G401.6 (cell line): ENCODE data around the gene SAMD4A.

Source experiments
- FAIRE-seq: peaks from 2 replicates; lab custom pipeline; 2012; peaks lifted over from hg19 to GRCh38; lab: Jason Lieb, UNC

SAMD4A gene, protein sequence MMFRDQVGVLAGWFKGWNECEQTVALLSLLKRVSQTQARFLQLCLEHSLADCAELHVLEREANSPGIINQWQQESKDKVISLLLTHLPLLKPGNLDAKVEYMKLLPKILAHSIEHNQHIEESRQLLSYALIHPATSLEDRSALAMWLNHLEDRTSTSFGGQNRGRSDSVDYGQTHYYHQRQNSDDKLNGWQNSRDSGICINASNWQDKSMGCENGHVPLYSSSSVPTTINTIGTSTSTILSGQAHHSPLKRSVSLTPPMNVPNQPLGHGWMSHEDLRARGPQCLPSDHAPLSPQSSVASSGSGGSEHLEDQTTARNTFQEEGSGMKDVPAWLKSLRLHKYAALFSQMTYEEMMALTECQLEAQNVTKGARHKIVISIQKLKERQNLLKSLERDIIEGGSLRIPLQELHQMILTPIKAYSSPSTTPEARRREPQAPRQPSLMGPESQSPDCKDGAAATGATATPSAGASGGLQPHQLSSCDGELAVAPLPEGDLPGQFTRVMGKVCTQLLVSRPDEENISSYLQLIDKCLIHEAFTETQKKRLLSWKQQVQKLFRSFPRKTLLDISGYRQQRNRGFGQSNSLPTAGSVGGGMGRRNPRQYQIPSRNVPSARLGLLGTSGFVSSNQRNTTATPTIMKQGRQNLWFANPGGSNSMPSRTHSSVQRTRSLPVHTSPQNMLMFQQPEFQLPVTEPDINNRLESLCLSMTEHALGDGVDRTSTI

DNA sequence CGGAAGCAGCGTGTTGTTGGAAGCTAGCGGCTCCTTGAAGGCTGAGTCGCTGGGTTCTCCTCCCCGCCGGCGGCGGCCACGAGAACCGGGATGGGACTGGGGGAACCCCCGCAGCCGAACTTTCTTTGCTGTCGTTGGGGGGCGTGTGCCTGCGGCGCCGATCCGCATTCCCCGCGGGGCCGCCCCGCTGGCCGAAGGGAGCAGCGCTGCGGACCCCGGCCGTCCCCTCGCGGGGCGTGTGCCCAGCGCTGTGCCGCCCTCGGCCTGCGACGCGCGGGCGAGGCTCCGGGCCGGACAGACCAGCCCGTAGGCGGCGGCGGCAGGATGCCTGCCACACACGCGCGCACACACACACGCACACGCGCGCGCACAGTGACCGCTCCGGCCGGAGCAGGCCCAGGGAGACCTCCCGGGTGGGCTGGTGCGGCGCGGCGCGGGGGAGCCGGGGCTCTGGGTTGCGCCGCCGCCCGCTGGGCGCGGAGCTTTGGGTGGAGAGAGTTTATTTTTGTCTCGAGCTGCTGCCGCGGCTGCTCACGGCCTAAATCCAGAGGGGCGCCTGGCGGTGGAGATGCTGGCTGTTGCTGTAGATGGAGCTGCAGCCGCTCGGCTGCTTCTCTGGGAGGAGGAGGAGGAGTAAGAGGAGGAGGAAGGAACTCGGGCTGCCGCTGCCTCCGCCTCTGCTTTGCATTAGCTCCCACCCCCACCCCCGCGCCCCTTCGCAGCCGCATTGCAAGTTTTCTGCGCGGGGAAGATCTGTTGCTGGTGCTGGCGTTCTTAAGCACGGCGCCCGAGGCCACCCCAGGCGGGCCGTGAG, at the start of gene SAMD4A:
TSS of gene SAMD4A (plus strand) at position 719 of the 814 bp plus-strand sequence. CDS start 789 bp downstream, outside the sequence.
- FAIRE-seq = peak; percentile 39

DNA sequence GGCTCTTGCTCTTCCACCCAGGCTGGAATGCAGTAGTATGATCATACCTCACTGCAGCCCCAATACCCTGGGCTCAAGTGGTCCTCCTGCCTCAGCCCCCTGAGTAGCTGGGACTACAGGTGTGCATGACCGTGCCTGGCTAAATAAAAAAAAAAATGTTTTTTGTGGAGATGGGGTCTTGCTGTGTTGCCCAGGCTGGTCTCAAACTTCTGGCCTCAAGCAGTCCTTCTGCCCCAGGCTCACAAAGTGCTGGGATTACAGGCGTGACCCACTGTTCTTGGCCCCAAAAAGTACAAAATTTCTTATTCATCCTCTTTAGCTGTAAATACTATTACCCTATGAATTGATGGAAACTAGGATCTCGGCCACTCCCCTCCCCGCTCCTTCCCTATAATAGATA, 42.5 kb upstream of the SAMD4A start:
- FAIRE-seq = no peak

DNA sequence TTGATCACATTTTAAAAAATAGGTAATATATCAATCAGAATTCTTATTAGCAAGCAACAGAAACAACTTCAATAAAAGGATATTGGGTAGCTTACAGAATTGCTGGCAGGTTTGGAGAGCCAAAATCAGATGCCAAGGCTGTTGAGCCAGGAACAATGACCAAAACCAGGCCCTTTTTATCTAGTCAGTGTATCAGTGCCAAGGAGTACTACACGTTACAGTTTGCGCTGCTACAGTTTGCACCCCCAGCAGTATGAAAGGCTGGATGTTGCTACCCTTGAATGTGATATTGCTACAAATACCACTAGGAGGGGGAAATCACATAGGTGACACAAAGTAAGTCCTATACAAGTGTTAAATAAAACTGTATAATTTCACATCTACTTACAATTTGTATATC, 38.0 kb upstream of the SAMD4A start:
- no peak for FAIRE-seq

DNA sequence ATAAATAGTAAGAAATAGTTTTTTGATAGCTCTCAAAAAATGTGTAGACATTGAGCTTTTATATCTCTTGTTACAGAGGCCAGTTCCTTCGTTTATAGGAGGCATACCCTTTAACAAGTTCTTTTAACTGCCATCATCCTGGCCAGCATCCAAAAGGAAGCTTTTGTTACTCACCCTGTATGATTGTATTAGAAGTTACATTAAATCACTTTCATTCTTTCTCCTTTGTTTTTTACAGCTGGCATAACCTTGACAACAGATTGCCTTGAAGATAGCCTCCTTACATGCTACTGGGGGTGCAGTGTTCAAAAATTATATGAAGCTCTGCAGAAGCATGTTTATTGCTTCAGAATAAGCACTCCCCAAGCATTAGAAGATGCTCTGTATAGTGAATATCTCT, 37.1 kb upstream of the SAMD4A start:
- FAIRE-seq = no peak

DNA sequence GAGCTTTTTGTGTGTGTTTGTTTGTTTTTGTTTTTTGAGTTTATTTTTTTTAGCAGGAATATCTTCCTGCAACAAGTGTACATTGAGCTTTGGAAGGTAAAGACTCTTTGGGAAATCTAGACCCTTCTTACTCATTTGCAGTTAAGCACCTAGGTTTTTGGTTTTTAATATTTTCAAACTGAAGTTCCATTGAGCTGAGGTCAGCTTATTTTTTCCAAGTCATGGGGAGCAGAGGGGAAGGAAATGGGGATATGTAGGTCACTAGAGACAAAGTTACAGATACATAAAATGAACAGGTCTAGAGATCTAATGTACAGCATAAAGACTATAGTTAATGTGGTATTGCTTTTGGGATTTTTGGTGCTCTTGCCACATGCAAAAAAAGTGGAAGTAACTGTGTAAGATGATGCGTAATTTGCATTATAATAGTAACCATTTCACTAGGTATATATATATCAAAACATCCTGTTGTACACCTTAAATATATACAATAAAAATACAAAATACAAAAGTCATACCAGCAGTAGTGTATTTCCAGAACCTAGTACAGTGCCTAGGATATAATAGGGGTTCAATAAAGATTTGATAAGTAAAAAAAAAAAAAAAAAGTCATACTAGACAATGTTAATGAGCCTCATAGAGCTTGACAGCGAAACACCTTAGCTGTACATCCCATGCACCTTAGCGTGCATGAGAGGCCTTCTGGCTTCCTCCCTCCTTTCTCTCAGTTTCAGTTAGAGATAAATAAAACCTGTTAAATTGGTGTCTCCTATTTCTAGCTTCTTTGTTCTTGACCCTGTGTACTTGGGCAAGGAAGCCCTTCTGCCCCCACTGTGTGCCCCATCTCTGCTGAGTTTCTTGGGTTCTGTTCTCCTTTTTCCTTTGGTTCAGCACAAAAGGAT, 34.6 kb upstream of the SAMD4A start:
- no peak for FAIRE-seq

DNA sequence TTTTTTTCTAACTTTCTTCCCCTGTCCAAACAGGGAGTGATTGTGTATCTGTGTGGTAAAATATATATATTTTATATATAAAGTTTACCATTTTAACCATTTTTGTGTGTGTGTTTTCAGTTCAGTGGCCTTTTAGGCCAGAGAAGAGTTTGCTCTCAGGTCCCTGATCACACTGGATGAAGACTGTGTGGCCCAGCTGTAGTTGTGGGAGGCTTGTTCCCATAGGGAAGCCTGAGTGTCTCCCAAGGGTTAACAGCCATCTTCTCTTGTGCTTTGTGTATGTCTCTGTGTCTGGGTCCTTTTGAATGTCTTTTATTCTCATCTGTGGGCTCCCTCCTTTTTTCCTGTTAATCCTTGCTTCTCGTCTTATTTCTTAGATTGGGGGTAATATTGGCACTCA, 33.8 kb upstream of the SAMD4A start:
- FAIRE-seq = no peak

DNA sequence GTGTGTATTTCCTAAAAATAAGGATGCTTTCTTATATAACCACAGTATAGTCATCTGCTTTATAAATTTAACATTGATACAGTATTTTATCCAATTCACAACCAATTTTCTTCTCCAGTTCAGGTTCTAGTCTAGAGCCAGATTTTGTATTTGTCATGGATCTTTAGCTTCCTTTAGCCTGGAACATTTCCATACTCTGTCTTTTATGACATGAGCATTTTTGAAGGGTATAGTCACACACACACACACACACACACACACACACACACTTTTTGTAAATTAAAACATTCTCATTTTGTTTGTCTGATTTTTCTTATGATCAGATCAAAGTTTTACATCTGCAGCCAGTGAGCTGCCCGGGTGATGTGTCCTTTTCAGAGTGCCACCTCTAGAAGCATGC, 31.8 kb upstream of the SAMD4A start:
- FAIRE-seq = no peak

DNA sequence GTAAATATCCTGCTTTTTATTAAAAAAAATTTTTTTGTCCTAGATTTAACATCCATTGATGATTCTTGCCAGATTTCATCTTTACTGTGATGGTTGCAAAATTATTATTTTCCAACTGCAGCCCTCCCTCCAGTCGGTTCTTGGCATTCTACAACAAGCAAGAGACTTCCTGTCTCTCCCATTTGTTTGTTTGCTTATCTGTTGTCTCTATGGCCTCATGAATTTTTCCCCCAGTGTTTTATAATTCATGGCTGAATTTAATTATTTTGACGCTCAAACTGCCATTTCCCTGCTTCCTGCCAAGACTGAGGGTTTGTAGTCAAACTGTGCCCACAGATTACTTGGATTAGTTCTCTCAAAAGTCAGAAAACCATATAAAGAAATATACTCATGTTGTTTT, 31.3 kb upstream of the SAMD4A start:
- no peak for FAIRE-seq

DNA sequence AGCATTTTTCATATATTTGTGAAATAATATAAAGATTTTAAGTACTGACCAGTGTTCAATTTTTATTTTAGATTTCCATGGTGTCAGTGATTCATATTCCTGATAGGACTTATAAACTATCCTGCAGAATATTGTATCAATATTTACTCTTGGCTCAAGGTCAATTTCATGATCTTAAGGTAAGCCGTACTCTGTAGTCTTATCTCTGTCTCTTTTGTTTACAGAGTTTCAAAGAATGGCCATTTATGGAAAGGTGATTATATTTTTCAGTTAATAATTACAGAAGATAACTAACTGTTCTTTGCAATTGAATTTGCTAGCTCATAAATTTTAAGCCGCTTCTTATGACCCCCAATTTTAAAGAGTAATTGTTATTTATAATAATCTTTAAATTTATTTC, 29.3 kb upstream of the SAMD4A start:
- FAIRE-seq = peak; percentile 17

DNA sequence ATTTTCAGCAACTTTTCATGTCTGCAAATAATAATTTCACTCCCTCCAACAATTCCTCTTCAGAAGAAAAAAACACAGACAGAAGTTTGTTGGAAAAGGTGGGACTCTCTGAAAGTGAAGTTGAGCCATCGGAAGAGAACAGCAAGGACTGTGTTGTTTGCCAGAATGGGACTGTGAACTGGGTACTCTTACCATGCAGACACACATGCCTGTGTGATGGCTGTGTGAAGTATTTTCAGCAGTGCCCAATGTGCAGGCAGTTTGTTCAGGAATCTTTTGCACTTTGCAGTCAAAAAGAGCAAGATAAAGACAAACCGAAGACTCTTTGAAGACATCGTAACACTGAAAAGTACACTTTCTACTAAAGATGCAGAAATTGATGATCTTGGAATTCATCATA, 28.9 kb upstream of the SAMD4A start:
- no peak for FAIRE-seq

DNA sequence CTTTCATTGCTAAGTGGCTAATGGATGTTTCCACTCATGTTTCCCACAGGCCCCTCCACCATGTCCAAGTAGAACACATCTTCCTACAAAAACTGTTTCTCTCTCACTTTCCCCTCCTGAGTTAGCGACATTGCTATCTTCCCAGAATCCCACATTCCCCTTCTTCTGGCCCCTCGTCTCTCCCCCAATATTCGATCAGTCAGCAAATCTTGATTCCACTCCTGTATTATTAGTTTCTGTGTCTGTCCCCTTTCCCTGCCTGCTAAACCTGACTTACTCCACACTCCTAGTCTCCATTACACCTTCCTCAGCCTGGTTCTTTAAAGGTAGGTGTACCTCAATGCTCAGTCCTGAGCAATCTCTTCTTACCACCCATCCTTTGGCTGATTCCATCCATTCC, 19.3 kb upstream of the SAMD4A start:
- FAIRE-seq = no peak

DNA sequence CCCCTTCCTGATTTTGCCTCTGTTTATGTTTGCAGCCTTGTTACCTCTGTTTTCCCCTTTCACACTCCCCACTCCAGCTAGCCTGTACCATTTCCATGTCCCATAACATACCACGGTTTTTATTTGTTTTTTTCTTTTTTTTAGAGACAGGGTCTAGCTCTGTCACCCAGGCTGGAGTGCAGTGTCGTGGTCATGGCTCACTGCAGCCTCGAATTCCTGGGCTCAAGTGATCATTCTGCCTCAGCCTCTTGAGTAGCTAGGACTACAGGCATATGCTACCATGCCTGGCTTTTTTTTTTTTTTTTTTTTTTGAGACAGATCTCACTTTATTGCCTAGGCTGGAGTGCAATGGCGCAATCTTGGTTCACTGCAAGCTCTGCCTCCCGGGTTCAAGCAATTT, 18.4 kb upstream of the SAMD4A start:
- FAIRE-seq = no peak

DNA sequence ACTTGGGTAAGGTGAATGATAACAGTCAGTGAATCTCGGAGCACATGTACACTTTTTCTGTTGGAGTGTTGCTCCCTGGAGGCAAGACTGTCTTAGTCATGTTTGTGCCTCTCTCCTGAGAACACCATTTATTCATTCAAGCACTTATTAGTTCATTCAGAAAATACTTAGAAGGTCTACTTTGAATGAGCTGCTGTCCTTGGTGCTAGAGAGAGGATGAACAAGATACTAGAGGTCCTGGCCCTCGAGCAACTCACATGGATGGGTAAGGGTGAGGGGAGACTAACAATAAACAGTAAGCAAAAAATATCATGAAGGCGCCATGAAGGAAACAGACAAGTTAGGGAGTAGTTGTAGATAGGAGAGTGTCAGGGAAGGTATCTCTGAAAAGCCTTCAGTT, 17.1 kb upstream of the SAMD4A start:
- no peak for FAIRE-seq

DNA sequence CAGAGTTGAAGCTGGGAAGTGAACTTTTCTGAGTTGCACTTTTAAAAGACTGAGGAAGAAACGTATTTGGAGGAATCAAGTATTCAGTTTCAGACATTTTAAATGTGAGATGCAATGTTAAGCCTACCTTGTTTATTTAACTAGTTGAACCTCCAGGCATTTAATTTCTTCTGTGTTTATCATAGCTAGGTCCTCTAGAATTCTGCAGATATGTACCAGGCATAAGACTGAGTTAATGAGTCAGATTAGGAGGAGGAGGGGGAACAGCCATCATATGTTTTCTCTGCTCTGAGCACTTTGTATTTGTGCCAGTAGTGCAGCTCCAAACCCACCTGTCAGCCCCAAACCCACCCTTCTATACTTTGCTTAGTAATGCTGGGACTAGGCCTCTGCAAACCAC, 16.4 kb upstream of the SAMD4A start:
- no peak for FAIRE-seq

DNA sequence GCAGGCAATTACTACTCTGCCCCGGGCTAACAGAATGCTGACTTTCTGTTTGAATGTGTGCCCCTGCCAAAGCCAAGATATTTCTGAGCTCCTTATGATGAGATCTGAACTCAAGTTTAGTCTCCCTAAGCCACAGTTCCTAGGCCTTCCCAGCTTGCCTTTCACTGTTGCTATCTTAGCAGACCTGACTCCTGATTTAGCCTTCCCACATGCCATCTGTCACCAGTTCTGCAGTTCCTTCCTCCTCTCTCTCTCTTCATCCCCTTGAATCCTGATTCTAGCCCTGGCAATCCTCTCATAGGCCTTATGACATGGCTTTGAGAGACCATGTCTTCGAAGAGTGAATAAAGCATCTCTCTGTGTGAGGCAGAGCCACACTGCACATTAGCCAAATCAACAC, 12.5 kb upstream of the SAMD4A start:
- FAIRE-seq = no peak

DNA sequence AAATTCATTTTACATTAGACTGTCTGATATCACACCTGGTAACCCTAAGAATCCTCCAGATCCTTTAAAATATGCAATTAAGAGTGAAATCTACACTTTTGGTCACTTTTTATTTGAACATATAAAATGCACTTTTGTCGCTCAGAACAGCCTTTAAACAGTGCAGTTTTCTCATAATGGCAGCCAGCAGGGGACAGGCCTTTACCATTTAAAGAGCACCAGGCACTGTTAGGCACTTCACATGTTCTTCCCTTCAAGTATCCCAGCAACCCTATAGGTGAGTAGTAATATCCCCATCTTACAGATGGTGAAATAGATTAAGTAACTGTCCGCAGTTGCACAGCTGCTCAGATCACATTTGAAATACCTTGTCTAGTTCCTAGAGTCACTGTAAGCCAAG, 11.3 kb upstream of the SAMD4A start:
- FAIRE-seq = no peak

DNA sequence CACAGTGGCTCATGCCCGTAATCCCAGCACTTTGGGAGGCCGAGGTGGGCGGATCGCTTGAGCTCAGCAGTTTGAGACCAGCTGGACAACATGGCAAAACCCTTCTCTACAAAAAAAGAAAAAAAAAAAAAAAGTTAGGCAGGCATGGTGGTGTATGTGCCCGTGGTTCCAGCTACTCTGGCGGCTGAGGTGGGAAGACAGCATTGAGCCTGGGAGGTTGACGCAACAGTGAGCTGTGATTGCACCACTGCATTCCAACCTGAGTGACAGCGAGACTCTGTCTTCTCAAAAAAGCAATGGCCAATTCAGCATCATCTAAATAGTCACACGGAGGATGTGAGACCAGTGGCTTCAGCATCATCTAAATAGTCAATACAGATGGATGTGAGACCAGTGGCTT, 10.4 kb upstream of the SAMD4A start:
- FAIRE-seq = no peak

DNA sequence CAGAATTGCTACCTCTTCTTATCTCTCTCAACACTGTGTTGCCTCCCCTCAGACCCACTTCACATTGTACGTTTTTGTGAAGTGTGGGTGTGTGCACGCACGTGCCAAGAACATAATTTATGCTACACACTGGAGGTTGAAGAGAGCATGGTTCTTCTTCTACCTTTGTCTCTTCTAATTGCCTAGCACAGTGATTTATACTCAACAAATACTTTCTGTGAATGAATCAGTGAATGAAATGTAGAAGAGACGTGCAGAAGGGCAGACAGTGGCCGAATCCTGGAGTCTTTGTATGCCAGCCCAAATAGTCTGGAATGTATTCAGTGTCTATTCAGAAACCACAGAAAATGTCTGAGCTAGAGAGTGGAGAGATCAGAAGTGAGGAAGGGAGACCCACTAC, 4.6 kb upstream of the SAMD4A start:
- FAIRE-seq = no peak

DNA sequence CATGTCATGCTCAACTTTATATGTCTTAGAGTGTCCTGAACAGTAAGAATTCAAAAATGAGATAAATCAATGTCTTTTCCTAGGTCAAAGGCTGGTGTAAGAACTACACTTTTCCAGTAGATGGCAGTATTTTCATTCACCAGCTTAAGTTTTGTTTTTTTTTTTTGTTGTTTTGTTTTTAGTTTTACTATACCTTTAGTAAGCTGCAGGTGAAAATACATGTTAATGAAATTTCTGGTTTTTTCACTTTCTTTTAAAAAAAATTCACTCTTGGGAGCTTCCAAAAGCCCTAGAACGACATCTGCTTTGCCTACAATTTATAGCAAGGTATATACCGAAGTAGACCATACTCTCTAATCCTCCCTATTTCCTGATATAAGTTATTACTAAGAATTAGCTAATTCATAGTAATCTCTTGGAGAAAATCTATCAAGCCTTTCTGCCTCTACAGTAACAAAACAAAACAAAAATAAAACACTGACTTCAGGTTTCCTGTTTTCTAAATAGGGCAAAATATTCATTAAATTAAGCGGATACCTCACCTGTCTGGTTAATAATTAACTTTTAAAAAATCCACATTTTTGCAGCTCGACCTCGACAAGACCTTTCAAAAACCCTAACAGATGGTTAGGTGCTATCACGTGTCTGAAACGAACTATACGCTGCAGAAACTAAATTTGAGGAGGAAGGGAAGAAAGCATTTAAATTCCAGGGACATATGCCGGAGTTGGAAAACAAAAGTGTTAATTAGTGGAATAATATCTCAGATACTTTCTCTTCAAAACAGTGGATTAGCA, 2.7 kb upstream of the SAMD4A start:
- peak; percentile 98 for FAIRE-seq

DNA sequence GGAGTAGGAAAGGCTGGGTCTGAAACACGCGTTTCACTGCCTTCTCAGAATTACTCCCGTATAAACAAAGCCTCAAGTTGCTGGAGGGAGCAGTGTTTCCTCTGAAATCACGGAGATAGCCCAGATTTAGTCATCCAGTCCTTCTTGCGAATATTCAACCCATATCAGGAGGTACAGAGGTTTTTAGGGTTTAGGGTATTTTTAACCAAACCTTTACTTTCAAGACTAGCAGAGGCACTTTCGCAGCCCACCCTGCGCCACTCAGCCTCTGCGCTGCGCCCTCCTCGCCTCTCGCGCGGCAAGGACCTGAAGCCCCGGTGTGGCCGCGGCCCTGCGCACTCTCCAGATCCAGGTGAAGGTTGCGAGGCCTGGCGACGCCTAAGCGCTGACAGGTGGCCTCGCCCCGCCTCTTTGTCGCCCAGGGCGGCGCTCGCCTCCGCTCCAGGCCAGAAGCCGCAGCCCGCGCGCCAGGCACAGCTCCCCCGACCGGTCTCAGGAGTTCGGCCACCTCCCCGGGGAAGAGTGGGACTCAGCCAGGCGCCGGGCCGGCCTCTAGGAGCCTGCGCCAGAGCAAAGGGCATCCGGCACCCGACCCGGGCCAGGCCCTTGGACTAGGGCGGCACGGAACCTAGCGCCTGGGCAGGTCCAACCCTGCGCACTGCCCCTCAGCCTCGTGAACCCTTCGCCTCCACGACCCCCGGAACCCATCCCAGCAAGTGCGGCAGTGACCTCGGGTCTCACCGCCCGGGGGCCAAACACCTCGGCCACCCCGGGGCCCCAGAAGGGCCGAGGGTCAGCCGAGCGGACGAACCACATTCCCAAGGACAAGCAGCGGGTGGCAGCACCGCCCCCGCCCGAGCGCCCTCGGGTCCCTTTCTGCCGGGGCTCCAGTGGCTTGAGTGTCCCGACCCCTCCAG, 1.8 kb upstream of the SAMD4A start:
- peak; percentile 89 for FAIRE-seq
